PFSK-1 (cell line): ENCODE measurements around the gene KIFC1.

Experiments
- FOXP2 ChIP-seq: optimal IDR thresholded peaks from 2 replicates; pipeline ENCODE3; 2011; ENCODE audit warnings: borderline replicate concordance, control low read depth, inconsistent platforms; ENCODE audit not compliant: insufficient read depth; ENCODE audit errors: extremely low read length, extremely low read depth
- POLR2AphosphoS5 ChIP-seq: IDR thresholded peaks from 2 replicates; pipeline ENCODE4 v1.6.1; 2012; ENCODE audit warnings: low read depth, mild to moderate bottlenecking, control low read depth, low read length, moderate library complexity
- SIN3A ChIP-seq: IDR thresholded peaks from 2 replicates; pipeline ENCODE4 v1.6.1; 2012; ENCODE audit warnings: mild to moderate bottlenecking, low read length, moderate library complexity, borderline replicate concordance; ENCODE audit not compliant: insufficient read depth
- TAF1 ChIP-seq: IDR thresholded peaks from 2 replicates; pipeline ENCODE4 v1.6.1; 2012; ENCODE audit warnings: low read length, control low read depth, borderline replicate concordance; ENCODE audit not compliant: insufficient read depth
- TF ChIP-seq, protein P1 (sequence below), 2 experiments: IDR thresholded peaks; 2 replicates each; pipeline versions ENCODE4 v1.6.1 to v1.8.0; 2011 to 2012; ENCODE audit warnings: low read depth in 2 of 2, low read length in 2 of 2, control low read depth in 1 of 2, inconsistent platforms in 1 of 2, mild to moderate bottlenecking in 1 of 2, moderate library complexity in 1 of 2; ENCODE audit not compliant: insufficient read depth in 1 of 2

KIFC1 gene

DNA sequence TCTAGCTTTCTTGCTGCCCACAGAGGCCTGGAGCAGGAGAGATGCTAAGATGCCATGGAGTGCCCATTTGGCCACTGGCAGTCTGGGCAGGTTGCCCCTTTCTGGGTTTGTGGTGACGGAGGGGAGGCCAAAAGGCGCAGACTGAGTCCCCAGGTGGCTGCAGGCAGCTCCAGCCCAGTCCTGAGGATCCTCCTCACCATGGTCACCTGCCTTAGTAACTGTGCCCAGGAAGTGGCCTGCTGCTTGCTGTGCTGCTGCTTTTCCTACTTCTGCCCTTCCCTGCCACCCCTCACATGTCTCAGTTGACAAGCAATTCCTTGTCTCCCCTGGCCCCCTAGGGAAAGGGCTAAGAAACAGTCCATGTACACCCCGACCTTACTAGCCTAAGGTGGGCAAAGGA, 35.3 kb upstream of the KIFC1 start:
- no peak for TF ChIP-seq TAF1
- TF ChIP-seq, protein P1, sequence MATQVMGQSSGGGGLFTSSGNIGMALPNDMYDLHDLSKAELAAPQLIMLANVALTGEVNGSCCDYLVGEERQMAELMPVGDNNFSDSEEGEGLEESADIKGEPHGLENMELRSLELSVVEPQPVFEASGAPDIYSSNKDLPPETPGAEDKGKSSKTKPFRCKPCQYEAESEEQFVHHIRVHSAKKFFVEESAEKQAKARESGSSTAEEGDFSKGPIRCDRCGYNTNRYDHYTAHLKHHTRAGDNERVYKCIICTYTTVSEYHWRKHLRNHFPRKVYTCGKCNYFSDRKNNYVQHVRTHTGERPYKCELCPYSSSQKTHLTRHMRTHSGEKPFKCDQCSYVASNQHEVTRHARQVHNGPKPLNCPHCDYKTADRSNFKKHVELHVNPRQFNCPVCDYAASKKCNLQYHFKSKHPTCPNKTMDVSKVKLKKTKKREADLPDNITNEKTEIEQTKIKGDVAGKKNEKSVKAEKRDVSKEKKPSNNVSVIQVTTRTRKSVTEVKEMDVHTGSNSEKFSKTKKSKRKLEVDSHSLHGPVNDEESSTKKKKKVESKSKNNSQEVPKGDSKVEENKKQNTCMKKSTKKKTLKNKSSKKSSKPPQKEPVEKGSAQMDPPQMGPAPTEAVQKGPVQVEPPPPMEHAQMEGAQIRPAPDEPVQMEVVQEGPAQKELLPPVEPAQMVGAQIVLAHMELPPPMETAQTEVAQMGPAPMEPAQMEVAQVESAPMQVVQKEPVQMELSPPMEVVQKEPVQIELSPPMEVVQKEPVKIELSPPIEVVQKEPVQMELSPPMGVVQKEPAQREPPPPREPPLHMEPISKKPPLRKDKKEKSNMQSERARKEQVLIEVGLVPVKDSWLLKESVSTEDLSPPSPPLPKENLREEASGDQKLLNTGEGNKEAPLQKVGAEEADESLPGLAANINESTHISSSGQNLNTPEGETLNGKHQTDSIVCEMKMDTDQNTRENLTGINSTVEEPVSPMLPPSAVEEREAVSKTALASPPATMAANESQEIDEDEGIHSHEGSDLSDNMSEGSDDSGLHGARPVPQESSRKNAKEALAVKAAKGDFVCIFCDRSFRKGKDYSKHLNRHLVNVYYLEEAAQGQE (IDR thresholded peaks at IDR 0.05; ENCODE audit: insufficient read depth in 1 of 2, low read depth in 2 of 2, low read length in 2 of 2), result no peak
- no peak for TF ChIP-seq POLR2AphosphoS5
- TF ChIP-seq FOXP2, result no peak
- TF ChIP-seq SIN3A, result no peak

DNA sequence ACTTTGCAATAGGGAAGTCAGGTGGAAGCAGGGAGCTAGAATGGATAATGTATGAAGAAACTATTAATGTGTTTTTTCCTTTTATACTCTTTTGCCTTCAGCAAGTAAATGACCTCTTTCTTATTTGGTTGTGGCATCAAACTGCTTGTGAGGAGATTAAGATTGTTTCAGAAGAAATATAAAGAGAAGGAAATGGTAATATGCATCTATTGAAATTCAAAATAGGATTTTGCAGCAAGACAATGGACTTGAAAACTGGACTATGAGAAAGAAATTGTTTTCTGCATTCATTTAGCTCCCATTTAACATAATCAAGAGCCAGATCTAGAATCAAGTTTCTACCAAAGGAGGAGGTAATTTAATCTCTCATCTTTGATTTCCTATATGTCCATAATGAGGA, 32.3 kb upstream of the KIFC1 start:
- no peak for TF ChIP-seq TAF1

DNA sequence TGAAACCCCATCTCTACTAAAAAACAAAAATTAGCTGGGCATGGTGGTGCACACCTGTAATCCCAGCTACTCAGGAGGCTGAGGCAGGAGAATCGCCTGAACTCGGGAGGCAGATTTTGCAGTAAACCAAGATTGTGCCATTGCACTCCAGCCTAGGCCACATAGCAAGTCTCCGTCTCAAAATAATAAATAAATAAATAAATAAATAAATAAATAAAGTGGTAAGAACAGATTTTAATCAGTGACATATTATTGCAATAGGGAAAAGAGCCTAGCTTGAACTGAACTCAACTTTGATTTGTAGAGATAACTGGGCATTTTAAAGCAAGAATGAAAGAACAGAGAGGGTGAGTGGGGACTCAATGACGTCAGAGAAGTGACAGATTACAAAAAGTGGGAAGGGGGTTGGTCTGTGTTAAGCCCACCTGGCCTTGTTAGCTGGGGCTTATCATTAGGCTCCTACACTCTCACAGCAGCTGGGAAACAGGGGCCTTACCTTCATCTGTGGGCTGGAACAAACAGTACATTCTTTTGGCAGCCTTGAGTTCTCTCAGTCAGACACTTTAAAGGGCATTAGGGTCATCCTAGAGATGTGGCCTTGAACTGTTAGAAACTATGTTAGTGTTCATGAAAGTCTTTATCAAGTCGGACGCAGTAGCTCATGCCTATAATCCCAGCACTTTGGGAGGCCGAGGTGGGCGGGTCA, 24.5 kb upstream of the KIFC1 start:
- TF ChIP-seq POLR2AphosphoS5 (no peak), TAF1 (no peak), SIN3A (no peak)
- TF ChIP-seq, protein P1 (IDR thresholded peaks at IDR 0.05; ENCODE audit: insufficient read depth in 1 of 2, low read depth in 2 of 2, low read length in 2 of 2), result no peak

DNA sequence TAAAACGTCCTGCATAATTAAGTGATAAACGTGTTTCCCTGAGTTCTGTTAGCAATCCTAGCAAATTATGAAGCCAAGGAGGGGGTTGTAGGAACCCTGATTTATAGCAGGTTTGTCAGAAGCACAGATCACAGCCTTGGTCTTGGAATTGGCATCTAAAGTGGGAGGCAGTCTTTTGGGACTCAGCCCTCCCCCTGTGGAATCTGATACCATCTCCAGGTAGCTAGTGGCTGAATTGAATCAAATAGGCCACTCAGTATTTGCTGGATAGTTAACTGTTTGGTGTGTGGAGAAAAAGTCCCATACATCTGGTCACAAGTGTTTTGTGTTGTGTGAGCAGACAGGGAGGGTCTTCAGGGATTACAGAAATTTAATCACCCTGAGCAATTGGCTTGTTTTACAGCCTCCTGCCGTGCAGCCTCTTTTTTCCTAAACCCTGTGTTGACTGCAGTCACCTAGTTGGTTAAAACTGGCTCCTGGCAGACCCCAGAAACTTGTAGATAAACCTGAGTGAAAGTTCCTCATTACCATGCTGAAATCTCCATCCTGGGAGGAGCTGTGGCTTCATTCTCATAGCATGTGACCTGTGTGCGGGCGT, 19.0 kb upstream of the KIFC1 start:
- TF ChIP-seq, protein P1 (IDR thresholded peaks at IDR 0.05; ENCODE audit: insufficient read depth in 1 of 2, low read depth in 2 of 2, low read length in 2 of 2), result no peak
- no peak for TF ChIP-seq SIN3A
- TF ChIP-seq FOXP2, result no peak
- no peak for TF ChIP-seq TAF1
- no peak for TF ChIP-seq POLR2AphosphoS5

DNA sequence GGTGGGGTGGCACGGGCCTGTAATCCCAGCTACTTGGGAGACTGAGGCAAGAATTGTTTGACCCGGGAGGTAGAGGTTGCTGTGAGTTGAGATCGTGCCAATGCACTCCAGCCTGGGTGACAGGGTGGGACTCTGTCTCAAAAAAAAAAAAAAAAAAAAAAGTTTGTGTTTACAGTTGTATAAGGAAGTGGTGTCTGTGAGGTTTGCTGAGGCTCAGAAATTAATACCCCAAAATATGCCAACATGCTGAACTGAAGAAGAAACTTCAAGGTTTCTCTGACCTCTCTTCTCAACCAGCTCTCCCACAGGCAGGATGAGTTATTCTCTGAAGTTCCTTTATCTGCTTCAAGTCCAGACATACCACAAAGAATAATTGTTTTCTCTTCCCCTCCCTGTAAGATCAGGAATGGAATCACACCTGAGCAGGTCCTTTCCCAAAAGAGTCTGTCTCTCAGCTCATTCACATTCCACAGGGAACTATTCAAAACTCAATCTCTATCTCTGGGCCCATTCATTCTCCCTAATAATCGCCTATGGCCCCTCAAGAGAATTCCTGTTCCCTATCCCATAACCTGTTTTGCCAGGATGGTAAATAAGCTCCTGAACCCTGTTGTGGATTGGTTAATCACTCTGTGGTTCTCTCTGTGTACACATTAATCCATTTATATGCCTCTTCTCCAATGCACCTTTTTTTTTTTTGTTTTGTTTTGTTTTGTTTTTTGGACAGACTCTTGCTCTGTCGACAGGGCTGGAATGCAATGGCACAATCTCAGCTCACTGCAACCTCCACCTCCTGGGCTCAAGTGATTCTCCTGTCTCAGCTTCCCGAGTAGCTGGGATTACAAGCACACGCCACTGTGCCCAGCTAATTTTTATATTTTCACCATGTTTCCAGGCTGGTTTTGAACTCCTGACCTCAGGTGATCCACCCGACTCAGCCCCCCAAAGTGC, 17.4 kb upstream of the KIFC1 start:
- no peak for TF ChIP-seq FOXP2
- TF ChIP-seq POLR2AphosphoS5, result no peak
- no peak for TF ChIP-seq TAF1
- TF ChIP-seq, protein P1 (IDR thresholded peaks at IDR 0.05; ENCODE audit: insufficient read depth in 1 of 2, low read depth in 2 of 2, low read length in 2 of 2), result no peak
- TF ChIP-seq SIN3A, result no peak
